HEK293T (cell line): ENCODE results near the gene S100B.

Source experiments
- BHLHE40 ChIP-seq: fragments of 450-650 bp; IDR thresholded peaks from 2 replicates; pipeline ENCODE4 v1.6.1; 2016; ENCODE audit warnings: mild to moderate bottlenecking, moderate library complexity, borderline replicate concordance
- ELF4 ChIP-seq: fragments of 450-650 bp; IDR thresholded peaks from 2 replicates; pipeline ENCODE4 v1.6.1; 2017; ENCODE audit warnings: antibody characterized with exemption
- FOXK2 ChIP-seq: fragments of 450-650 bp; IDR thresholded peaks from 2 replicates; pipeline ENCODE4 v1.6.1; 2016; ENCODE audit warnings: mild to moderate bottlenecking
- FOXM1 ChIP-seq: fragments of 450-650 bp; IDR thresholded peaks from 2 replicates; pipeline ENCODE4 v1.6.1; 2017; ENCODE audit warnings: mild to moderate bottlenecking, borderline replicate concordance
- LEF1 ChIP-seq: fragments of 450-650 bp; IDR thresholded peaks from 2 replicates; pipeline ENCODE4 v1.6.1; 2017; ENCODE audit warnings: mild to moderate bottlenecking, borderline replicate concordance
- PKNOX1 ChIP-seq: fragments of 450-650 bp; IDR thresholded peaks from 2 replicates; pipeline ENCODE4 v1.6.1; 2016
- SUZ12 ChIP-seq: fragments of 450-650 bp; IDR thresholded peaks from 2 replicates; pipeline ENCODE4 v1.6.1; 2016; ENCODE audit warnings: mild to moderate bottlenecking

GRCh38 chr21:46627726-46628125 is 22.8 kb upstream of the S100B start:
- TF ChIP-seq SUZ12 (no peak), FOXM1 (no peak), FOXK2 (no peak), BHLHE40 (no peak), ELF4 (no peak), PKNOX1 (no peak), LEF1 (no peak)
